ENCODE data around the gene SLC25A2. TPM values are rescaled to one million over a fixed set of nuclear protein-coding genes. Genes with fewer than 3 reads are reported as not detected.

SLC25A2 gene
- total and polyA plus RNA-seq, 2 of the 13 experiments (the other 11 are each of a cell fraction or from before 2014, with no cell fraction given), result 0.13 TPM; not detected in 1

GRCh38 chr5:141320225-141321169, 16.6 kb upstream of the SLC25A2 start, which contains the start of gene TAF7 (continued):
- TF ChIP-seq HNF1B (CRISPR knock-in tag; IDR thresholded peaks at IDR 0.05) (peak; percentile 73), ZNF883 (CRISPR knock-in tag; IDR thresholded peaks at IDR 0.05; ENCODE audit: not compliant biosample characterization) (peak; percentile 55), CBFB (CRISPR knock-in tag; IDR thresholded peaks at IDR 0.05) (no peak), CHD4 (IDR thresholded peaks at IDR 0.05; ENCODE audit: borderline replicate concordance, low read length) (no peak), ZNF720 (CRISPR knock-in tag; IDR thresholded peaks at IDR 0.05) (no peak), PTBP1 (IDR thresholded peaks at IDR 0.05; ENCODE audit: low read depth, low read length, poor library complexity, severe bottlenecking) (peak; percentile 53), HNRNPUL1 (IDR thresholded peaks at IDR 0.05; ENCODE audit: low read depth, low read length) (no peak), AFF4 (CRISPR knock-in tag; IDR thresholded peaks at IDR 0.05) (no peak), ZNF263 (CRISPR knock-in tag; IDR thresholded peaks at IDR 0.05) (0 out of 2 replicates have a peak, but pooled peaks have one; percentile 23), JUNB (CRISPR knock-in tag; IDR thresholded peaks at IDR 0.05; ENCODE audit: borderline replicate concordance) (no peak), ZNF747 (CRISPR knock-in tag; IDR thresholded peaks at IDR 0.05; ENCODE audit: borderline replicate concordance) (no peak), ZSCAN29 (CRISPR knock-in tag; conservative IDR thresholded peaks at IDR 0.05) (no peak), ZFP90 (CRISPR knock-in tag; IDR thresholded peaks at IDR 0.05; ENCODE audit: borderline replicate concordance) (no peak; the same call in 1 of the 2 replicates), DMTF1 (CRISPR knock-in tag; IDR thresholded peaks at IDR 0.05) (peak; percentile 91; the same call in 1 of the 2 replicates), HOXA7 (CRISPR knock-in tag; IDR thresholded peaks at IDR 0.05) (no peak), KDM3A (CRISPR knock-in tag; IDR thresholded peaks at IDR 0.05; ENCODE audit: low read depth) (0 out of 2 replicates have a peak, but pooled peaks have one; percentile 41), GPN1 (CRISPR knock-in tag; IDR thresholded peaks at IDR 0.05; ENCODE audit: borderline replicate concordance) (no peak)
- TF ChIP-seq, protein P1, sequence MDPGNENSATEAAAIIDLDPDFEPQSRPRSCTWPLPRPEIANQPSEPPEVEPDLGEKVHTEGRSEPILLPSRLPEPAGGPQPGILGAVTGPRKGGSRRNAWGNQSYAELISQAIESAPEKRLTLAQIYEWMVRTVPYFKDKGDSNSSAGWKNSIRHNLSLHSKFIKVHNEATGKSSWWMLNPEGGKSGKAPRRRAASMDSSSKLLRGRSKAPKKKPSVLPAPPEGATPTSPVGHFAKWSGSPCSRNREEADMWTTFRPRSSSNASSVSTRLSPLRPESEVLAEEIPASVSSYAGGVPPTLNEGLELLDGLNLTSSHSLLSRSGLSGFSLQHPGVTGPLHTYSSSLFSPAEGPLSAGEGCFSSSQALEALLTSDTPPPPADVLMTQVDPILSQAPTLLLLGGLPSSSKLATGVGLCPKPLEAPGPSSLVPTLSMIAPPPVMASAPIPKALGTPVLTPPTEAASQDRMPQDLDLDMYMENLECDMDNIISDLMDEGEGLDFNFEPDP (CRISPR knock-in tag; conservative IDR thresholded peaks at IDR 0.05), result peak; percentile 89; the same call in 1 of the 2 replicates
